ENCODE results near the gene INPP5A. TPM values are rescaled to one million over a fixed set of nuclear protein-coding genes. Genes with fewer than 3 reads are reported as not detected.

The INPP5A gene
- total RNA-seq, 2 donors from 2014 or later: 65.2 to 102 TPM

- intact Hi-C loops (cut with DNase I): no loop called here
- DNase-seq (ENCODE audit: low spot score): peak; percentile 20
Measured at GRCh38 chr10:132707121-132707775, 169.7 kb downstream of the INPP5A start.

DNA sequence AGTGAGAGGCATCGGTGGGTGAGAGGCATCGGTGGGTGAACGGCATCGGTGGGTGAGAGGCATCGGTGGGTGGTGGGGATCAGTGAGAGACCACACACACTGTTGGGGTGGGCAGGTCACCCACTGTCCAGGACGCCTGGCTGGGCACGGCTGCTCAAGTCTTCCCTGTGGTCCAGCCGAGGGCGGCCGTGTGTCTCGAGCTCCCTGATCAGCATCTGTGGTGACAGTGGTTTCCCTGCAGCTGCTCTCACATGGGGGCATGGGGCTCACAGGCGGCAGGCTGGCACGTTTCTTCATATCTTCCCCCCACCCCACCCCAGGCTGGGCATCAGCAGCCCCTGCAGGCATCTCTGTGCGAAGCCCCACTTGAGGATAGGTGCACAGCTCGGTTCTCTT lies 170.2 kb downstream of the INPP5A start:
- intact Hi-C loops (cut with DNase I): no loop called here
- DNase-seq (ENCODE audit: low spot score): peak; percentile 55

DNA sequence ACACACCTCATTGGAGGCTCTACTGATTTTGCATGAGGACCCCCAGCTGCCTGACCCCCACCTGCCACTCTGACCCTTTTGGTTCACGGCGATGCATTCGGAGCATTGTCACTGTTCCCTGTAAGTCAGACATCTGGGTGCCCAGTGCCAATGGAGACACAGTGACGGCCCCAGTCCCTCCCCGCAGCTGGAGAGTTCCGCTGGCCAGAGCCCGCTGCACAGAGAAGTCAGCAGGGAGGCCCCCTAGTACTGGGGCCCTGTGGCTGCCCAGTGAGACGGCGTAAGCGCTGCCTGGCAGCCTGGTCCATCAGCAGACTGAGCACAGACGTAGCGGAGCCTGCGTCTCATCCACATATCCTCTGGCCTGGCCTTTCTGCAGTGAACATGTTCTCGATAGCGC lies 170.9 kb downstream of the INPP5A start:
- intact Hi-C loops (cut with DNase I): no loop called here
- DNase-seq (ENCODE audit: low spot score): peak; percentile 55

GRCh38 chr10:132708936-132709335 lies 171.3 kb downstream of the INPP5A start:
- intact Hi-C loops (cut with DNase I): no loop called here
- DNase-seq (ENCODE audit: low spot score): peak; percentile 23

GRCh38 chr10:132709471-132709951 lies 171.9 kb downstream of the INPP5A start:
- intact Hi-C loops (cut with DNase I): no loop called here
- DNase-seq (ENCODE audit: low spot score): peak; percentile 65

DNA sequence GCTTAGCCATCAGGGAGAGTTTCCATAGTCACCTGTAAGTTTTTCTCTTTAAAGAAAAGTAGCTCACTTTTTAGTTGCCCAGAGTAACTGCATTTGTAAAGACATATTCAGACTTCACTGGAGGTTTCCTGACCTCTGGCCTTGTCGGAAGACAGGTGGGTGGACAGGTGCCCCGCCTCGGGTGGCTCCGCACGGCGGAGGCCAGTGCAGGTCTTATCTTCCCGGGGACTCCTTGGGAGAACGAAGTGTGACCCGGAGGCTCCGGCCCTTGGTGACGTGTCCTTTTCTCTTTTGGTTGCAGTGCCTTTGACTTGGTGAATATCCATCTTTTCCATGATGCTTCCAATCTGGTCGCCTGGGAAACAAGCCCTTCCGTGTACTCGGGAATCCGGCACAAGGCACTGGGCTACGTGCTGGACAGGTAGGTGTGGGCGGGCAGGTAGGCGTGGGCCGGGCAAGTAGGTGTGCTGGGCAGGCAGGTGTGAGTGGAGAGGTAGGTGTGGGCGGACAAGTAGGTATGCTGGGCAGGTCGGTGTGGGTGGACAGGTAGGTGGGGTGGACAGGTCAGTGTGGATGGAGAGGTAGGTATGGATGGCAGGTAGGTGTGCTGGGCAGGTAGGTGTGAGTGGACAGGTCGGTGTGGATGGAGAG lies 172.6 kb downstream of the INPP5A start:
- DNase-seq (ENCODE audit: low spot score): peak; percentile 55
- intact Hi-C loops (cut with DNase I): no loop called here

DNA sequence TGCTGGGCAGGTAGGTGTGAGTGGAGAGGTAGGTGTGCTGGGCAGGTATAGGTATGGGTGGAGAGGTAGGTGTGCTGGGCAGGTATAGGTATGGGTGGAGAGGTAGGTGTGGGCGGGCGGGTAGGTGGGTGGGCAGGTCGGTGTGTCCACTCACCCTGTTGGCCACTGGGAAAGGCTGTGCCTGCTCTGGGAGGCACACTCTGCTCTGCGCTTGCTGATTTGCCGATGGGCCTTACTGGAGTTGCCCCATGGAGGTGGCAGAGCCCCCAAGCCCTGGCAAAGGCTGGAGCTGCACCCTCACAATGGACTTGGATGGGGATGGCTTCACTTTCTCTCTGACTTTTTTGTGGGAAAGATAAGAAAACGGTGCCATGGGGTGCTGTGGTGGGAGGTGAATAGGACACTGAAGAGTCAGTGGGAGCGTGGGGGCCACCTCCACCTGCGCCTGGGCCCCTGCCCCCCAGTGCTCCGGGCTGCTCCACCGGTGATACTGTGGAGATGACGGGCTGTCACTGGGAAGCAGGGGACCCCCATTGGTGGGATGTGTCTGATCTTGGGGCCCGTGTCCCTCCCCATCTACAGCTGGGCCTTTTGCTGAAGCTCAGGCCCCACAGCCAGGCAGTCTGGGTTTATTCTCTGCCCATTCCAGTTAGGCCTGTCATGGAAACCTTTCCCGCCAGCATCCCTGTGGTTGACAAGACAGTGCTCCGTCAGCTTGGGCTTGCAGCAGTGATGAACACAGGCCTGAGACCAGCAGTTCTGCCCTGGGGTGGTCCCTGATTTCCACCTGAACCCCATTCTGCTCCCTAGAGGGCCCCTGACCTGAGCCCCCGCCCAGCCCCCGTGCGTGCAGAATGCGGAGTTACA lies 173.4 kb downstream of the INPP5A start:
- DNase-seq (ENCODE audit: low spot score): peak; percentile 34

GRCh38 chr10:132711613-132712121 lies 174.1 kb downstream of the INPP5A start:
- DNase-seq (ENCODE audit: low spot score): peak; percentile 62
- intact Hi-C loops (cut with DNase I): no loop called here

More for the DNA sequence above, 173.4 kb downstream of the INPP5A start:
- intact Hi-C loops (cut with DNase I): no loop called here

DNA sequence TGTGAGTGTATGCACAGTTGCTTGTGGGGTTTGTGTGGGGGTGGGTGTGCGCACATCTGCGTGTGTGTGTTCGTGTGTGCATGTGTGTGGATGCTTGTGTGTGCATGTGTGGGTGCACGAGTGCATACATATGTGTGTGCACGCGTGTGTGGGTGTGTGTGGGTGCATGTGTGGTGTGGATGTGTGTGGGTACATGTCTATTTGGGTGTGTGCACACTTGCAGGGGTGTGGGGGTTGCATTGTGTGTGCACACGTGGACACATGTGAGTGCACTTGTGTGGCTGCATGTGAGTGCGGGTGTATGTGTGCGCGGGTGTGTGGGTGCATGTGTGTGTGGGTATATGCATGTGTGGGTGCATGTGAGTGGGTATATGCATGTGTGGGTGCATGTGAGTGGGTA lies 174.7 kb downstream of the INPP5A start:
- intact Hi-C loops (cut with DNase I): no loop called here
- peak; percentile 57 for DNase-seq (ENCODE audit: low spot score)

DNA sequence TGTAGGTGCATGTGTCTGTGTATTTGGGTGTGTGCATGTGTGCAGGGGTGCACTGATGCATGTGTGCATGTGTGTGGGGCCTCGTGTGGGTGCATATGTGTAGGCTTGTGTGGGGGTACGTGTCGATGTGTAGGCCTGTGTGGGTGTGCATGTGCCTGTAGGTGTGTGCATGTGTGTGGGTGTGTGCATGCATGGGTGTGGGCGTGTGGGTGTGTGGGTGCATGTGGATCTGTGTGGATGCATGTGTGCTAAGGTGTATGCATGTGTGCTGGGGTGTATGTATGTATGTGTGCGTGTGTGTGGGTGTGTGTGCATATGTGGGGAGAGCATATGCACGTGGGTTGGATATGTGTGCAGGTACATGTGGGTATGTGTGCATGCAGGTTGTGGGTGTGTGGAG lies 175.2 kb downstream of the INPP5A start:
- intact Hi-C loops (cut with DNase I): no loop called here
- peak; percentile 44 for DNase-seq (ENCODE audit: low spot score)

- intact Hi-C loops (cut with DNase I): no loop called here
- peak; percentile 67 for DNase-seq (ENCODE audit: low spot score)
Measured at GRCh38 chr10:132713421-132714095, 176.0 kb downstream of the INPP5A start.

GRCh38 chr10:132714096-132714985 lies 176.8 kb downstream of the INPP5A start:
- intact Hi-C loops (cut with DNase I): no loop called here
- peak; percentile 74 for DNase-seq (ENCODE audit: low spot score)

GRCh38 chr10:132714986-132715775 lies 177.6 kb downstream of the INPP5A start:
- DNase-seq (ENCODE audit: low spot score): peak; percentile 66
- intact Hi-C loops (cut with DNase I): no loop called here

DNA sequence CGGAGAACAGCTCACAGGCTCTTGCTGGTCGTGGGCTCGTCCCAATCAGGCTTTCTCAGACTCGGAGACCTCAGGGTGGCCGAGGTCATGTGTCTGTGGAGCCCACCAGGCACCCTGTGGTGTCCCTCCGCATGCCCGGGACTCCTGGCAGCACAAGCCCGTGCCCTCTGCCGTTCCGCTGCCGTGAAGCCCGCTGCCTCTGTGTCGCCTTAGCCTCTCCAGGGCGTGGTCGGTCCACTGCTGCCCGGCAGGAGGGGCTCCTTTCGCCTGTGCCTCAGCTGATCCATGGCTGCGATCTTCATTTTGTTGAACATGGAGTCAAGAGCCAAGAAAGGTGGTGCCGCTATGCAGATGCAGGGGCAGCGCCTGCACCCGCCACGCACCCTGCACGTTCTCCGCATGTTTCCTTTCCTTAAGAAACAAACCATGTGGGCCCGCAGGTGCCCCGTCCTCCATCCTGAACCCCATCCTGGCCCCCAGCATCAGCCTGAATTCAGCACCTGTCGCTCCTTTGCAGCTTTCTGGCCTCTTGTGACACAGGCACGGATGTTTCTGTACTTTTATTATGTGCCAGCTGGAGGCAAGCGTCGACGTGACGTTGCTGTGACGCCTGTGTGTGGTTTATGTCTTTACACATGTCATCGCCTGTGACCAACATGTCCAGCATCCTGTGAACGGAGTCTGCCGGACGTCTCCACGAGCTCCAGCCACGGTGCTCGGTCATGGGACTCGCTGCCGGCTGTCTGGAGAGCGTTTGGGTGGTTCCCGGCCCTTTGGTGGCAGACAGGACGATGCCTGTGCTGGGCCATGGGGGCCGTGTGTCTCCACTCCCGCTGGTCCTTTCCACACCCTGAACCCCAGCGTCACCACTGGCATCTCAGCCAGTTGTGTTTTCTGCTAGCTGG lies 178.4 kb downstream of the INPP5A start:
- DNase-seq (ENCODE audit: low spot score): peak; percentile 71
- intact Hi-C loops (cut with DNase I): no loop called here

DNA sequence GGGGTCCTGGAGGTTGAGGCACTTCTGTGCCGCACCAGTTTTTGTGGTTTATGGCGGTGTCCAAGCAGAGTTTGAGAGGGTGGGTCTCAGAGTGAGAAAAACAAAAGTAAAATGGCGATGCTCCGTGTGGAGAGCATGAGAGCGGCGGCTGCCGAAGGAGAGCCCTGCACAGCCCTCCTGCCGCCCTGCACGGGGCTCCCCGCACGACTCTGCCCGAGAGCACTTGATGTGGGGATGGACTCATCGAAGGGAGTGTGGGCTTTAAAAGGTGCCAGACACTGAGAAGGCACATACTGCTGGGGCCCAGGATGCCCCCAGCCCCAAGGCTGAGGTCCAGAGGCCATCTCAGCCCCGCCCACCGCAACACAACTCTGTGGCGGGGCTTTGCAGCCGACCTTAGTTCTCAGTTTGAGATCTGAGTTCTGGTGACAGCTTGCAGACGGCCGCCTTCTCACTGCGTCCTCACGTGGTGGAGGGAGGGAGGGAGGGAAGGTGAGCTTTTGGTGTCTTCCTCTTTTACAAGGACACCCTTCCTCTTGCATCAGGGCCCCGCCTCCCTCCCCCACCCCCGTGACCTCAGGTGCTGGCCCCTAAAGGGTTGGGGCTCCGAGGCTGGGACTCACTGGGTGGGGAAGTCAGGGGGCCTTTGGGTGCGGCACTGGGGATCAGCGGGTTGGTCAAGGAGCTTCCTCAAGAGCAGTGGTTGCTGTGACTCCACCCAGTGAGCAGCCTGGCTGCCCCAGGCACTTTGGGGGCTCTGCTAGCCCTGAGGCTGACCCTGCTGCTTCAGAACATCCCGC lies 179.3 kb downstream of the INPP5A start:
- peak; percentile 69 for DNase-seq (ENCODE audit: low spot score)
- intact Hi-C loops (cut with DNase I): no loop called here

DNA sequence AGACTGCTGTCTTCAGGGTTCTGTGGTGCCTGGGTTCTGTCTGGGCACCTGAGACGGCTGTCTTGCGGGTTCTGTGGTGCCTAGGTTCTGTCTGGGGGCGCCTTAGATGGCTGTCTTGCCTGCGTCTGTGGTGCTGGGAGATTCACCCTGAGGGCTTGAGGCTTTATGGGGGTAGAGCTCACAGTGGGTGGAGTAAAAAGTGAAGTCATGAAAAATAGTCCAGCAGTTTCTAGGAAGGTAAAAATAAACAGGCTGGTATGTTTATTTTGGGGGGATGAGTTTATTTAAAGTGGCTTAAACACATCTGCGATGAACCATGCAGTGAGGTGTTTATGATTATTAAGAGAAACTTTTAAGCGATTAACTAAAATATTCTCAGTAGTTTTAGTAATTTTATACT lies 184.1 kb downstream of the INPP5A start:
- DNase-seq (ENCODE audit: low spot score): no peak
- intact Hi-C loops (cut with DNase I): loop anchor here in 1 of 2 donors (2.0 kb wide), 1 partner anchor 41 kb away; no protein-coding TSS in a partner anchor

Data from posterior vena cava (tissue), 2 donors.